ENCODE data around the gene EHMT1.
A peak's percentile ranks its signal among the peaks of the same experiment; 100 is the strongest.

Gene EHMT1

DNA sequence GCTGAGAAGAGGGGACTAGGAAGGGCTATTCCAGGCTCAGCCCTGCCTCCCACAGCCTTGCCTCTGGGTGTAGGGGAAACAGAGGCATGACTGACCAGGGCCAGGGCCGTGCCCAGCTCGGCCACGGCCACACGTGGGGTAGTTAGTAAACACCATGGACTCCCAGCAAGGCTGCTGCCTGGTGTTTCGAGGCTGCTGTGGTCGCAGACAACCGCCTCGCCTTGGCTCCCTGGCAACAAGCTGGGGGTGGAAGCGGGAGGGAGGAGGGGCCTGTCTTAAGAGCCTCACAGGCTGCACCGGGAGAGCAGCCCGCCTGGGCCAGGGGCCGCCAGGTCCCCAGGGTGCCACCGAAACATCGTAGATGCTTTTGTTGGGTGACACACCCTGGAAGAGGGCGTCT, 168.6 kb downstream of the EHMT1 start:
- Histone ChIP-seq H2BK120ac (ENCODE audit: low read depth, low read length) (no peak overlapping the region), H3K4me3 (ENCODE audit: insufficient read depth in 1 of 2, low read depth in 1 of 2, low read length in 2 of 2) (peak overlapping the region in 1 of 2 experiments; percentile 22), H3K9ac (ENCODE audit: low read length) (no peak overlapping the region), H2BK5ac (ENCODE audit: low read depth, low read length, poor library complexity, severe bottlenecking) (no peak overlapping the region), H3K14ac (ENCODE audit: low read length in 2 of 2) (no peak overlapping the region), H3K79me1 (replicated peaks; ENCODE audit: low read length, poor library complexity, severe bottlenecking) (peaks cover 61% of the 10 kb centered on the region), H2BK12ac (ENCODE audit: low read length in 2 of 2) (no peak overlapping the region), H2AFZ (ENCODE audit: low read depth, low read length) (no peak overlapping the region), H2BK15ac (ENCODE audit: low read depth, poor library complexity, severe bottlenecking) (no peak overlapping the region), H3K36me3 (ENCODE audit: control insufficient read depth in 1 of 2, insufficient read depth in 2 of 2, low read depth in 1 of 2, low read length in 2 of 2) (peaks cover 39 to 73% of the 10 kb centered on the region in 2 experiments), H3K4me2 (ENCODE audit: low read length, poor library complexity, severe bottlenecking) (no peak overlapping the region), H4K8ac (ENCODE audit: low read length) (no peak overlapping the region), H3K4me1 (ENCODE audit: control insufficient read depth, insufficient read depth, low read depth, low read length) (peaks cover 17% of the 10 kb centered on the region), H2AK5ac (ENCODE audit: low read length, severe bottlenecking) (no peak overlapping the region), H4K91ac (ENCODE audit: low read length) (no peak overlapping the region), H3K9me3 (ENCODE audit: control insufficient read depth, low read length) (no peaks in the 10 kb centered on the region), H3K23ac (ENCODE audit: low read length in 2 of 2) (peak overlapping the region in 1 of 2 experiments; percentile 42), H3K27me3 (ENCODE audit: control insufficient read depth in 1 of 2, insufficient read depth in 1 of 2, low read length in 2 of 2) (no peaks in the 10 kb centered on the region), H3K18ac (ENCODE audit: low read depth in 1 of 2, low read length in 2 of 2) (no peak overlapping the region), H3K4ac (ENCODE audit: low read depth in 1 of 2, low read length in 2 of 2) (no peak overlapping the region), H3K27ac (ENCODE audit: low read length, poor library complexity, severe bottlenecking) (no peak overlapping the region)
- WGBS = 94% methylated on average over 15 of the region's 15 CpGs
- DNase-seq = no peak

DNA sequence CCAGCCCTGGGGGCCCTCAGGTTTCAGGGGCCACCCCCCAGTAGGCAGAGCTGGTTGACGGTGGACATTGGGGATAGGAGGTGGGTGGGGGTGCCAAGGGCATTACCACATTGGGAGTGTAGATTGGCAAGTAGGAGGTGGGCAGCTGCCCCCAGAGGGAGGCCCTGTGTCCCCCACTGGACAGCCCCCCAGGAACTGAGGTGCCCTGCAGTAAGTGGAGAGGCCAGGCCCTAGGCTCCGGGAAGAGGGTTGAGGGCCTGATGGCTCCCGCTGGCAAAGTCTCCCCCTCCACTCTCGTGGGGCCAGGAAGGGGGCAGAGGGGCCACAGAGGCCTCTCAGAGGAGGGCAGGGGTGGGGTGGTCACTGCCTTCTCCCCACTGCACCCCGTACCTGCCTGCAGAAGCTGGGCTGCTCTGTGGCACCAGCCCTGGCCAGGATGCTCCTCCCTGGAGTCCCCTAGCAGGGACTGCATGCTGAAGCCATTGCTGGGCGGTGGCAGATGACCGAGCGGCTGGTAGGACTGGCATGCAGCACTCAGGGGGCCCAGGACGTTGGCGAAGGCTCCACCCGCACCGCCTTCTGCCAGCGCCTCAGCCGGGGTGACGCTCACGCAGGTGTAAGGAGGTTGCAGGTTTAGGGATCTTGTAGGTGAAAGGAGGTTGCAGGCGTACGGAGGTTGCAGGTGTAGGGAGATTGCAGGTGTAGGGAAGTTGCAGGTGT, 169.1 kb downstream of the EHMT1 start:
- Histone ChIP-seq H3K18ac (ENCODE audit: low read depth in 1 of 2, low read length in 2 of 2) (no peak overlapping the region), H2BK120ac (ENCODE audit: low read depth, low read length) (no peak overlapping the region), H2BK15ac (ENCODE audit: low read depth, poor library complexity, severe bottlenecking) (no peak overlapping the region), H4K8ac (ENCODE audit: low read length) (no peak overlapping the region), H3K27me3 (ENCODE audit: control insufficient read depth in 1 of 2, insufficient read depth in 1 of 2, low read length in 2 of 2) (no peaks in the 10 kb centered on the region), H3K14ac (ENCODE audit: low read length in 2 of 2) (no peak overlapping the region), H3K9ac (ENCODE audit: low read length) (no peak overlapping the region), H3K36me3 (ENCODE audit: control insufficient read depth in 1 of 2, insufficient read depth in 2 of 2, low read depth in 1 of 2, low read length in 2 of 2) (peaks cover 39 to 72% of the 10 kb centered on the region in 2 experiments), H2AFZ (ENCODE audit: low read depth, low read length) (no peak overlapping the region), H2AK5ac (ENCODE audit: low read length, severe bottlenecking) (no peak overlapping the region), H3K4me1 (ENCODE audit: control insufficient read depth, insufficient read depth, low read depth, low read length) (peaks cover 17% of the 10 kb centered on the region), H3K27ac (ENCODE audit: low read length, poor library complexity, severe bottlenecking) (no peak overlapping the region), H3K9me3 (ENCODE audit: control insufficient read depth, low read length) (no peaks in the 10 kb centered on the region), H4K91ac (ENCODE audit: low read length) (no peak overlapping the region), H3K4ac (ENCODE audit: low read depth in 1 of 2, low read length in 2 of 2) (no peak overlapping the region), H3K4me2 (ENCODE audit: low read length, poor library complexity, severe bottlenecking) (no peak overlapping the region), H2BK12ac (ENCODE audit: low read length in 2 of 2) (no peak overlapping the region), H3K23ac (ENCODE audit: low read length in 2 of 2) (peak overlapping the region in 1 of 2 experiments; percentile 42), H3K79me1 (replicated peaks; ENCODE audit: low read length, poor library complexity, severe bottlenecking) (peaks cover 62% of the 10 kb centered on the region), H3K4me3 (ENCODE audit: insufficient read depth in 1 of 2, low read depth in 1 of 2, low read length in 2 of 2) (peak overlapping the region in 1 of 2 experiments; percentile 22), H2BK5ac (ENCODE audit: low read depth, low read length, poor library complexity, severe bottlenecking) (no peak overlapping the region)
- no peak for DNase-seq
- 97% methylated on average over 18 of the region's 18 CpGs for WGBS

DNA sequence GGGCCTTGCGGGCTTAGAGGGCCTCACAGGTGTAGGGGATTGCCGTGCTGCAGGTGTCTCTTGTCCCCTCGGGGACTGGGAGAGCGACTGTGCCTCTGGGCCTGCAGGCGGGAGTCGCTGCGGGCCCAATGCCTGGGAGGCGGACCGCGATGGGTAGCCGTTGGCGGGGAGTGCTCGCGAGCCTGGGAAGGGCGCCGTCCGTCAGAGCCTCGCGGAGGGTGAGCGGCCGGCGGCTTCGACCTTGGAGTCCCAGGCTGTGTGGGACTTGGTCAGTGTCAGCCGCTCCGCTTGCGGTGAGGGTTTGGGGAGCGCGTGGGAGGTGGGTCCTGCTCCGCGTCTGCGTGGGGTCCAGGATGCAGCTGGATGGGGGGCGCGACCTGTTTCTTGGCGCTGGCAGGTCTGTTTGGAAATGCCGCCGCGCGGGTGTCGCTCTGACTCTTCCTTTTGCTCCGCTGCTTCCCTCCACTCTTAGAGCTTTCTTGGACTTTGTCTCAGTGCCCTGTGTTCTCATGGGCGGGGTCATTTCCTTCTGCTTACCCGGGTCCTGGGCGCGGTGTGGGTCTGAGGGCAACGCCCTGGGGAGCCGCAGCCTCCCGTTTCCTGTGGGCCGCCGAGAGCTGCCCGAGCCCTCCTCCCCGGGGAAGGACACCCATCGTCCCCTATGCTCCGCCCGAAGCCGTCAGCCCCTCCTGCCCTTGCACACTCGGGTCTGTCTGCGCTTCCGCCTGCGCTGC, 169.9 kb downstream of the EHMT1 start:
- H3K18ac ChIP-seq (ENCODE audit: low read depth in 1 of 2, low read length in 2 of 2) = no peak overlapping the region
- H2BK5ac ChIP-seq (ENCODE audit: low read depth, low read length, poor library complexity, severe bottlenecking) = no peak overlapping the region
- peak overlapping the region; percentile 24 for H4K8ac ChIP-seq (ENCODE audit: low read length)
- no peak overlapping the region for H2AFZ ChIP-seq (ENCODE audit: low read depth, low read length)
- no peak overlapping the region for H2BK12ac ChIP-seq (ENCODE audit: low read length in 2 of 2)
- H3K14ac ChIP-seq (ENCODE audit: low read length in 2 of 2) = no peak overlapping the region
- H3K27me3 ChIP-seq (ENCODE audit: control insufficient read depth in 1 of 2, insufficient read depth in 1 of 2, low read length in 2 of 2) = no peaks in the 10 kb centered on the region
- H3K9me3 ChIP-seq (ENCODE audit: control insufficient read depth, low read length) = no peaks in the 10 kb centered on the region
- H2BK120ac ChIP-seq (ENCODE audit: low read depth, low read length) = no peak overlapping the region
- no peak for DNase-seq
- peaks cover 17% of the 10 kb centered on the region for H3K4me1 ChIP-seq (ENCODE audit: control insufficient read depth, insufficient read depth, low read depth, low read length)
- H3K23ac ChIP-seq (ENCODE audit: low read length in 2 of 2) = no peak overlapping the region
- H2AK5ac ChIP-seq (ENCODE audit: low read length, severe bottlenecking) = no peak overlapping the region
- H3K4me2 ChIP-seq (ENCODE audit: low read length, poor library complexity, severe bottlenecking) = no peak overlapping the region
- peaks cover 39 to 69% of the 10 kb centered on the region in 2 experiments for H3K36me3 ChIP-seq (ENCODE audit: control insufficient read depth in 1 of 2, insufficient read depth in 2 of 2, low read depth in 1 of 2, low read length in 2 of 2)
- H3K4ac ChIP-seq (ENCODE audit: low read depth in 1 of 2, low read length in 2 of 2) = no peak overlapping the region
- H3K27ac ChIP-seq (ENCODE audit: low read length, poor library complexity, severe bottlenecking) = no peak overlapping the region
- no peak overlapping the region for H4K91ac ChIP-seq (ENCODE audit: low read length)
- no peak overlapping the region for H3K4me3 ChIP-seq (ENCODE audit: insufficient read depth in 1 of 2, low read depth in 1 of 2, low read length in 2 of 2)
- WGBS = 96% methylated on average over 57 of the region's 59 CpGs
- H2BK15ac ChIP-seq (ENCODE audit: low read depth, poor library complexity, severe bottlenecking) = no peak overlapping the region
- H3K9ac ChIP-seq (ENCODE audit: low read length) = no peak overlapping the region
- H3K79me1 ChIP-seq (replicated peaks; ENCODE audit: low read length, poor library complexity, severe bottlenecking) = peaks cover 64% of the 10 kb centered on the region

DNA sequence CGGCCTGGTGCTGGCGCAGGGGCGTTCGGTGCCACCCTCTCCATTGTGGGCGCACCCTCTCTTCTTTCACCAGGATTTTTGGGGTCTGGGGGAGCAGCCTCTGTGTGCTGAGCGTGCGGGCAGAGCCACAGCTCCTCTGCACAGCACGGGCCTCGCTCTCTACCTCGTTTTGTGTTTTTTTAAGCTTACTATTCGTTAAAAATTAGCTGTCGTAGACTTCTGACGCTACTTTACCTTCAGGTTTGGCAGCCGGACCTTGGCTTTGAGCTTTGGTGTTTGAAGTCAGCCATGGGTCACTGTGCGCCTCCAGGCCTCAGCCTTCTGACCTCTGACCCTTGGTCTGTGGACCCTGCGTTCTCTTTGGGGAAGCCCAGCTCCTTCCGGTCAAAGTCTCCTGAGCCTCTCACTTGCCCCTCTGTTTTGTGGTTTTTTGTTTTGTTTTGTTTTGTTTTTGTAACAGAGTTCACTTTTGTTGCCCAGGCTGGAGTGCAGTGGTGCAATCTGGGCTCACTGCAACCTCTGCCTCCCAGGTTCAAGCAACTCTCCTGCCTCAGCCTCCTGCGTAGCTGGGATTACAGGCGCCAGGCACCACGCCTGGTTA, 170.6 kb downstream of the EHMT1 start:
- peaks cover 41 to 68% of the 10 kb centered on the region in 2 experiments for H3K36me3 ChIP-seq (ENCODE audit: control insufficient read depth in 1 of 2, insufficient read depth in 2 of 2, low read depth in 1 of 2, low read length in 2 of 2)
- no peak overlapping the region for H2BK120ac ChIP-seq (ENCODE audit: low read depth, low read length)
- no peak overlapping the region for H3K4me2 ChIP-seq (ENCODE audit: low read length, poor library complexity, severe bottlenecking)
- H3K4me1 ChIP-seq (ENCODE audit: control insufficient read depth, insufficient read depth, low read depth, low read length) = peaks cover 17% of the 10 kb centered on the region
- H3K18ac ChIP-seq (ENCODE audit: low read depth in 1 of 2, low read length in 2 of 2) = no peak overlapping the region
- H2BK15ac ChIP-seq (ENCODE audit: low read depth, poor library complexity, severe bottlenecking) = no peak overlapping the region
- no peak overlapping the region for H4K91ac ChIP-seq (ENCODE audit: low read length)
- no peak overlapping the region for H2AK5ac ChIP-seq (ENCODE audit: low read length, severe bottlenecking)
- no peaks in the 10 kb centered on the region for H3K9me3 ChIP-seq (ENCODE audit: control insufficient read depth, low read length)
- H3K14ac ChIP-seq (ENCODE audit: low read length in 2 of 2) = no peak overlapping the region
- H3K23ac ChIP-seq (ENCODE audit: low read length in 2 of 2) = no peak overlapping the region
- 92% methylated on average over 20 of the region's 20 CpGs for WGBS
- H4K8ac ChIP-seq (ENCODE audit: low read length) = peak overlapping the region; percentile 24
- no peaks in the 10 kb centered on the region for H3K27me3 ChIP-seq (ENCODE audit: control insufficient read depth in 1 of 2, insufficient read depth in 1 of 2, low read length in 2 of 2)
- H2BK5ac ChIP-seq (ENCODE audit: low read depth, low read length, poor library complexity, severe bottlenecking) = no peak overlapping the region
- H3K4ac ChIP-seq (ENCODE audit: low read depth in 1 of 2, low read length in 2 of 2) = no peak overlapping the region
- no peak overlapping the region for H2BK12ac ChIP-seq (ENCODE audit: low read length in 2 of 2)
- no peak for DNase-seq
- no peak overlapping the region for H3K9ac ChIP-seq (ENCODE audit: low read length)
- no peak overlapping the region for H3K4me3 ChIP-seq (ENCODE audit: insufficient read depth in 1 of 2, low read depth in 1 of 2, low read length in 2 of 2)
- H3K79me1 ChIP-seq (replicated peaks; ENCODE audit: low read length, poor library complexity, severe bottlenecking) = peaks cover 61% of the 10 kb centered on the region
- H2AFZ ChIP-seq (ENCODE audit: low read depth, low read length) = no peak overlapping the region
- no peak overlapping the region for H3K27ac ChIP-seq (ENCODE audit: low read length, poor library complexity, severe bottlenecking)
